Uterus (tissue), 2 donors: ENCODE data around the gene INPP5A.

Experiments used
- CTCF ChIP-seq, 4 experiments: fragments of 200-600 bp in 2 of 4; fragments of 450-650 bp in 2 of 4; sonication (generic) in 2 of 4; IDR thresholded peaks; one replicate each; pipeline ENCODE4 v1.5.1; 2016 to 2019; ENCODE audit warnings: antibody characterized with exemption in 4 of 4, mild to moderate bottlenecking in 2 of 4, moderate library complexity in 1 of 4
- POLR2A ChIP-seq, 2 donors: fragments of 450-650 bp; IDR thresholded peaks; one replicate each; pipeline ENCODE4 v1.6.1; 2016; ENCODE audit warnings: antibody characterized with exemption in 2 of 2, mild to moderate bottlenecking in 1 of 2, moderate library complexity in 1 of 2

- no peak for TF ChIP-seq CTCF (IDR thresholded peaks at IDR 0.05)
- no peak for TF ChIP-seq POLR2A (IDR thresholded peaks at IDR 0.05)
Observed at GRCh38 chr10:132574783-132575319, 37.3 kb downstream of the INPP5A start.
